ENCODE data around the gene MGST1. TPM values are rescaled to one million over a fixed set of nuclear protein-coding genes. Genes with fewer than 3 reads are reported as not detected.

MGST1 gene
- polyA plus RNA-seq, 1 donor (not counting 4 experiments of a cell fraction or from before 2014, with no cell fraction given) = 160 TPM

DNA sequence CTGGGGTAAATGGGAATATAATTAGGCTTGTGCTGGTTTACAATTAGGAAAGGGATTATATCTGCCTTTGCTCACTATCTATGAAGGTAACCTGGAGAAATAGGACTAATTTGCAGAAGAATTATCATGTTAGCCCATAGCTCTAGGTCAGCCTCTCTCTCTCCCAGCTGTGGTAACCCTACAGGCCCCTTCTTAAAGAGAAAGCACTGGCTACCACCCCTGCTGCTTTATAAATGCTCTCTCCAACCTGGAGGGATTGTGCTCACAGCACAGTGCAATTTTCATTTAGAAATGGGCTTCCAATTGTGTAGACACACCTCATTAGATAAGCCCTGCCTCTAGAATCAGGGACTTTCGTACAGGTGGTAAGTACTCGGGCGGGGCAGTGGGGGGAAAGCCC, 22.7 kb upstream of the MGST1 start:
- dilution Hi-C loops (cut with MboI; ENCODE audit: extremely low pct_ligation_motif_present, low sequenced_read_pairs) = no loop called here

DNA sequence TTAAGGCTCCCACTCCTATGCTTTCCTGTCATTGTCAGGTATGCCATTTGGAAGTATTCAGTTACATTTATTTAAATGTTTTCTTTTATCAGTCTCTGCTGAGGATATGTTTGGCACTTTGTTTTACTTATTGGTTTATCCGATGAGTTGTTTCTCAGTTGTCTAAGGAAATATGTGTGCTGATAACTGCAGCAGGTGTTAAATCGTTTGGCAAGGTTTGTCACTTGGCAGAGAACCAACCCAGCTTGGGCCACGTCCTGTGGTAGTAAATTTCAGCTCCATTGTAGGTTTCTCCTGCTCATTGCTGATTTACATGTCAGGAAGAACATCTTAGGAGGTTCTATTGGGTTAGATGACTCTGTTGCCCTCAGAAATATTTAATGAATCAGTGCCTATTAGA, 22.0 kb upstream of the MGST1 start:
- H3K9me1 ChIP-seq (ENCODE audit: control insufficient read depth, extremely low read depth, insufficient read depth, low read length) = no peaks in the 10 kb centered on the region
- no peak for DNase-seq (ENCODE audit: low read depth, low spot score)
- no peaks in the 10 kb centered on the region for H3K9me3 ChIP-seq (ENCODE audit: control insufficient read depth, low read depth, low read length)
- no peak for FAIRE-seq
- no peak overlapping the region for H3K4me3 ChIP-seq (ENCODE audit: control insufficient read depth in 2 of 3, extremely low read depth in 1 of 3, insufficient read depth in 2 of 3, low read depth in 1 of 3, low read length in 3 of 3)
- H3K4me1 ChIP-seq (ENCODE audit: control insufficient read depth, extremely low read depth, insufficient read depth, low read length) = no peaks in the 10 kb centered on the region
- dilution Hi-C loops (cut with MboI; ENCODE audit: extremely low pct_ligation_motif_present, low sequenced_read_pairs) = no loop called here
- no peaks in the 10 kb centered on the region for H3K79me2 ChIP-seq (ENCODE audit: control insufficient read depth, insufficient read depth, low read length)
- no peak overlapping the region for H3K9ac ChIP-seq (ENCODE audit: control insufficient read depth, extremely low read depth, insufficient read depth, low read length)
- H3K36me3 ChIP-seq (ENCODE audit: control insufficient read depth in 2 of 2, extremely low read depth in 1 of 2, insufficient read depth in 2 of 2, low read length in 2 of 2) = no peaks in the 10 kb centered on the region
- no peak overlapping the region for H3K4me2 ChIP-seq (ENCODE audit: control insufficient read depth, extremely low read depth, insufficient read depth, low read depth, low read length)
- TF ChIP-seq EZH2 (IDR thresholded peaks at IDR 0.05; ENCODE audit: low read length) = no peak
- TF ChIP-seq, protein P1, sequence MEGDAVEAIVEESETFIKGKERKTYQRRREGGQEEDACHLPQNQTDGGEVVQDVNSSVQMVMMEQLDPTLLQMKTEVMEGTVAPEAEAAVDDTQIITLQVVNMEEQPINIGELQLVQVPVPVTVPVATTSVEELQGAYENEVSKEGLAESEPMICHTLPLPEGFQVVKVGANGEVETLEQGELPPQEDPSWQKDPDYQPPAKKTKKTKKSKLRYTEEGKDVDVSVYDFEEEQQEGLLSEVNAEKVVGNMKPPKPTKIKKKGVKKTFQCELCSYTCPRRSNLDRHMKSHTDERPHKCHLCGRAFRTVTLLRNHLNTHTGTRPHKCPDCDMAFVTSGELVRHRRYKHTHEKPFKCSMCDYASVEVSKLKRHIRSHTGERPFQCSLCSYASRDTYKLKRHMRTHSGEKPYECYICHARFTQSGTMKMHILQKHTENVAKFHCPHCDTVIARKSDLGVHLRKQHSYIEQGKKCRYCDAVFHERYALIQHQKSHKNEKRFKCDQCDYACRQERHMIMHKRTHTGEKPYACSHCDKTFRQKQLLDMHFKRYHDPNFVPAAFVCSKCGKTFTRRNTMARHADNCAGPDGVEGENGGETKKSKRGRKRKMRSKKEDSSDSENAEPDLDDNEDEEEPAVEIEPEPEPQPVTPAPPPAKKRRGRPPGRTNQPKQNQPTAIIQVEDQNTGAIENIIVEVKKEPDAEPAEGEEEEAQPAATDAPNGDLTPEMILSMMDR (optimal IDR thresholded peaks at IDR 0.05 in 1 of 3, IDR thresholded peaks at IDR 0.05 in 1 of 3, conservative IDR thresholded peaks at IDR 0.05 in 1 of 3; ENCODE audit: extremely low read depth in 1 of 3, insufficient read depth in 2 of 3, low read length in 3 of 3) = no peak
- no peak overlapping the region for H3K27ac ChIP-seq (ENCODE audit: control insufficient read depth, insufficient read depth, low read length)
- H2AFZ ChIP-seq (ENCODE audit: control insufficient read depth, low read length) = no peak overlapping the region
- no peaks in the 10 kb centered on the region for H3K27me3 ChIP-seq (ENCODE audit: control insufficient read depth, extremely low read depth, insufficient read depth, low read length)
- no peaks in the 10 kb centered on the region for H4K20me1 ChIP-seq (ENCODE audit: control insufficient read depth, extremely low read depth, insufficient read depth, low read length)

More for the DNA sequence above, 22.7 kb upstream of the MGST1 start:
- H3K9me1 ChIP-seq (ENCODE audit: control insufficient read depth, extremely low read depth, insufficient read depth, low read length) = no peaks in the 10 kb centered on the region
- FAIRE-seq = no peak
- no peak for DNase-seq (ENCODE audit: low read depth, low spot score)
- TF ChIP-seq, protein P1 (optimal IDR thresholded peaks at IDR 0.05 in 1 of 3, IDR thresholded peaks at IDR 0.05 in 1 of 3, conservative IDR thresholded peaks at IDR 0.05 in 1 of 3; ENCODE audit: extremely low read depth in 1 of 3, insufficient read depth in 2 of 3, low read length in 3 of 3) = no peak
- TF ChIP-seq EZH2 (IDR thresholded peaks at IDR 0.05; ENCODE audit: low read length) = no peak
- no peak overlapping the region for H3K27ac ChIP-seq (ENCODE audit: control insufficient read depth, insufficient read depth, low read length)
- H3K4me2 ChIP-seq (ENCODE audit: control insufficient read depth, extremely low read depth, insufficient read depth, low read depth, low read length) = no peak overlapping the region
- no peaks in the 10 kb centered on the region for H3K79me2 ChIP-seq (ENCODE audit: control insufficient read depth, insufficient read depth, low read length)
- H3K4me1 ChIP-seq (ENCODE audit: control insufficient read depth, extremely low read depth, insufficient read depth, low read length) = no peaks in the 10 kb centered on the region
- H3K4me3 ChIP-seq (ENCODE audit: control insufficient read depth in 2 of 3, extremely low read depth in 1 of 3, insufficient read depth in 2 of 3, low read depth in 1 of 3, low read length in 3 of 3) = no peak overlapping the region
- no peaks in the 10 kb centered on the region for H3K27me3 ChIP-seq (ENCODE audit: control insufficient read depth, extremely low read depth, insufficient read depth, low read length)
- no peaks in the 10 kb centered on the region for H4K20me1 ChIP-seq (ENCODE audit: control insufficient read depth, extremely low read depth, insufficient read depth, low read length)
- no peak overlapping the region for H2AFZ ChIP-seq (ENCODE audit: control insufficient read depth, low read length)
- no peaks in the 10 kb centered on the region for H3K9me3 ChIP-seq (ENCODE audit: control insufficient read depth, low read depth, low read length)
- H3K36me3 ChIP-seq (ENCODE audit: control insufficient read depth in 2 of 2, extremely low read depth in 1 of 2, insufficient read depth in 2 of 2, low read length in 2 of 2) = no peaks in the 10 kb centered on the region
- no peak overlapping the region for H3K9ac ChIP-seq (ENCODE audit: control insufficient read depth, extremely low read depth, insufficient read depth, low read length)
